HCT116 (cell line): Measurements from ENCODE around the gene NCOA1. TPM values are rescaled to one million over a fixed set of nuclear protein-coding genes. Genes with fewer than 3 reads are reported as not detected.

Experiments
- ATAC-seq: fragments of 200-7000 bp; cut with Tn5 transposase; 2 replicates; pipeline ENCODE4 v1.9.1; 2020; ENCODE audit warnings: mild to moderate bottlenecking, moderate library complexity
- BruUV-seq: library from RNA; stranded (reverse); fragments of 400-500 nt; replicated peaks from 2 replicates; lab custom pipeline; 2021; lab: Mats Ljungman, UMichigan
- CTCF ChIA-PET: fragments of 300-600 bp; sonication (Branson Sonifier 250); formaldehyde crosslinking; loops from one replicate; lab custom pipeline; 2021; ENCODE audit warnings: antibody characterized with exemption; lab: Charles Lee
- POLR2A ChIA-PET: fragments of 300-600, 350-600 bp; sonication (Branson Sonifier 250); formaldehyde crosslinking; loops from one replicate; lab custom pipeline; 2021; ENCODE audit warnings: antibody characterized with exemption; lab: Charles Lee
- RAD21 ChIA-PET, 2 experiments: fragments of 300-600 bp; sonication (Branson Sonifier 250); formaldehyde crosslinking; loops; one replicate each; lab custom pipeline; 2023; ENCODE audit warnings: low total read pairs in 2 of 2; ENCODE audit not compliant: uncharacterized antibody in 2 of 2, unreplicated experiment in 2 of 2, low non-redundant PET in 1 of 2; lab: Charles Lee
- DNase-seq: peaks from one replicate; pipeline ENCODE4 v3.0.0-alpha.2; 2010; ENCODE audit warnings: low read depth, low spot score
- H2AFZ ChIP-seq: fragments of 200-600 bp; shearing (Covaris generic), sonication (generic); 2 replicates; pipeline ENCODE4 v1.6.1; 2017; ENCODE audit warnings: low read depth, mixed run types, mixed read lengths, antibody characterized with exemption, low read length; ENCODE audit not compliant: poor library complexity, severe bottlenecking
- H3K27ac ChIP-seq: 2 replicates; pipeline ENCODE4 v1.5.1; 2012; ENCODE audit warnings: low read depth, low read length
- H3K27me3 ChIP-seq: fragments of 200-600 bp; sonication (generic); 2 replicates; pipeline ENCODE4 v1.6.1; 2016; ENCODE audit warnings: mixed run types, low read length, mixed read lengths; ENCODE audit not compliant: insufficient read depth
- H3K36me3 ChIP-seq, 2 experiments: fragments of 200-500 bp in 1 of 2; fragments of 200-600 bp in 1 of 2; sonication (Bioruptor generic) in 1 of 2; sonication (generic) in 1 of 2; 2 replicates each; pipeline versions ENCODE4 v1.5.1 to v1.6.1; 2014 to 2016; ENCODE audit warnings: low read length in 2 of 2, inconsistent platforms in 1 of 2, mixed read lengths in 1 of 2, mixed run types in 1 of 2; ENCODE audit not compliant: insufficient read depth in 2 of 2, control insufficient read depth in 1 of 2
- H3K4me1 ChIP-seq, 2 experiments: fragments of 200-600 bp in 1 of 2; sonication (generic) in 1 of 2; 2 replicates each; pipeline versions ENCODE4 v1.5.1 to v1.6.1; 2012 to 2017; ENCODE audit warnings: low read length in 2 of 2, inconsistent platforms in 1 of 2, mild to moderate bottlenecking in 1 of 2, mixed read lengths in 1 of 2, mixed run types in 1 of 2, moderate library complexity in 1 of 2; ENCODE audit not compliant: insufficient read depth in 2 of 2, control insufficient read depth in 1 of 2
- H3K4me2 ChIP-seq: fragments of 200-600 bp; sonication (generic); 2 replicates; pipeline ENCODE4 v1.6.1; 2017; ENCODE audit warnings: mixed run types, low read length, mixed read lengths
- H3K4me3 ChIP-seq, 2 experiments: fragments of 200-600 bp in 1 of 2; sonication (generic) in 1 of 2; replicated peaks in 1 of 2; 2 replicates each; pipeline ENCODE4 v1.5.1; 2011 to 2016; ENCODE audit warnings: low read length in 2 of 2, control low read depth in 1 of 2, low read depth in 1 of 2, mild to moderate bottlenecking in 1 of 2, mixed read lengths in 1 of 2, mixed run types in 1 of 2
- H3K79me2 ChIP-seq: fragments of 200-600 bp; sonication (generic); 2 replicates; pipeline ENCODE4 v1.6.1; 2017; ENCODE audit warnings: mild to moderate bottlenecking, mixed run types, low read length, moderate library complexity, mixed read lengths; ENCODE audit not compliant: insufficient read depth
- H3K9ac ChIP-seq: fragments of 200-600 bp; sonication (generic); 2 replicates; pipeline ENCODE4 v1.6.1; 2016; ENCODE audit warnings: low read length, mixed read lengths
- H3K9me2 ChIP-seq: fragments of 200-600 bp; sonication (generic), shearing (Covaris generic); 2 replicates; pipeline ENCODE4 v1.6.1; 2017; ENCODE audit warnings: mixed run types, mild to moderate bottlenecking, moderate library complexity; ENCODE audit not compliant: insufficient read depth
- H3K9me3 ChIP-seq, 2 experiments: fragments of 200-500 bp in 1 of 2; fragments of 200-600 bp in 1 of 2; sonication (Bioruptor generic) in 1 of 2; sonication (generic) in 1 of 2; 2 replicates each; pipeline ENCODE4 v1.6.1; 2014 to 2017; ENCODE audit warnings: low read length in 2 of 2, mixed read lengths in 2 of 2, inconsistent platforms in 1 of 2, low read depth in 1 of 2, mild to moderate bottlenecking in 1 of 2, mixed run types in 1 of 2, moderate library complexity in 1 of 2; ENCODE audit not compliant: control insufficient read depth in 1 of 2, insufficient read depth in 1 of 2
- H4K20me1 ChIP-seq: fragments of 200-600 bp; sonication (generic), shearing (Covaris generic); 2 replicates; pipeline ENCODE4 v1.6.1; 2017; ENCODE audit warnings: mixed run types, mild to moderate bottlenecking, moderate library complexity; ENCODE audit not compliant: insufficient read depth
- CEBPB ChIP-seq: IDR thresholded peaks from 2 replicates; pipeline ENCODE4 v1.6.1; 2012; ENCODE audit warnings: low read depth
- EGR1 ChIP-seq: IDR thresholded peaks from 2 replicates; pipeline ENCODE4 v1.6.1; 2012; ENCODE audit warnings: low read depth
- ELF1 ChIP-seq: IDR thresholded peaks from 2 replicates; pipeline ENCODE4 v1.6.1; 2012; ENCODE audit warnings: low read depth, borderline replicate concordance
- FOSL1 ChIP-seq: IDR thresholded peaks from 2 replicates; pipeline ENCODE4 v1.6.1; 2012; ENCODE audit warnings: low read depth
- JUND ChIP-seq: IDR thresholded peaks from 2 replicates; pipeline ENCODE4 v1.6.1; 2012
- POLR2A ChIP-seq: IDR thresholded peaks from 2 replicates; pipeline ENCODE4 v1.7.0; 2011; ENCODE audit warnings: borderline replicate concordance; ENCODE audit not compliant: insufficient read depth, insufficient read length; ENCODE audit errors: extremely low read depth
- POLR2AphosphoS5 ChIP-seq: IDR thresholded peaks from 2 replicates; pipeline ENCODE4 v1.6.1; 2011; ENCODE audit warnings: mild to moderate bottlenecking, low read depth, low read length, moderate library complexity
- SIN3A ChIP-seq: IDR thresholded peaks from 2 replicates; pipeline ENCODE4 v1.6.1; 2012; ENCODE audit warnings: low read depth
- TCF7L2 ChIP-seq: IDR thresholded peaks from 2 replicates; pipeline ENCODE4 v1.7.0; 2011; ENCODE audit warnings: borderline replicate concordance, inconsistent platforms; ENCODE audit not compliant: insufficient read depth, insufficient read length; ENCODE audit errors: extremely low read depth
- YY1 ChIP-seq: IDR thresholded peaks from 2 replicates; pipeline ENCODE4 v1.6.1; 2011; ENCODE audit warnings: low read length, low read depth, moderate library complexity, mild to moderate bottlenecking; ENCODE audit not compliant: insufficient replicate concordance; ENCODE audit errors: extremely low read depth
- ZFX ChIP-seq: fragments of 450-650 bp; IDR thresholded peaks from 2 replicates; pipeline ENCODE4 v1.6.1; 2017
- intact Hi-C: fragments of 100-400 bp; cut with micrococcal nuclease; formaldehyde crosslinking; loops from 2 replicates; pipeline ENCODE4 v1.10.0; 2022
- total RNA-seq: library from RNA; stranded (reverse); gene quantifications from one replicate; pipeline ENCODE4 v1.2.1, GENCODE V29; 2021; ENCODE audit not compliant: unreplicated experiment
- TF ChIP-seq, protein P1 (sequence below): IDR thresholded peaks from 2 replicates; pipeline ENCODE4 v1.6.1; 2012
- TF ChIP-seq, protein P2 (sequence below): IDR thresholded peaks from 2 replicates; pipeline ENCODE4 v1.6.1; 2011; ENCODE audit warnings: mild to moderate bottlenecking, low read length, moderate library complexity; ENCODE audit not compliant: insufficient replicate concordance; ENCODE audit errors: extremely low read depth
- TF ChIP-seq, protein P3 (sequence below): IDR thresholded peaks from 2 replicates; pipeline ENCODE4 v1.6.1; 2012
- TF ChIP-seq, protein P4 (sequence below), 3 experiments: fragments of 200-600 bp in 1 of 3; sonication (generic) in 1 of 3; IDR thresholded peaks in 2 of 3; conservative IDR thresholded peaks in 1 of 3; 2 replicates each; pipeline ENCODE4 v1.5.1; 2012 to 2017; ENCODE audit warnings: low read depth in 2 of 3, low read length in 2 of 3, antibody characterized with exemption in 1 of 3, borderline replicate concordance in 1 of 3, control low read depth in 1 of 3, mild to moderate bottlenecking in 1 of 3, mixed read lengths in 1 of 3, mixed run types in 1 of 3, moderate library complexity in 1 of 3; ENCODE audit not compliant: insufficient read depth in 1 of 3

Gene NCOA1
- total RNA-seq, 1 experiment from 2014 or later: 10.4 TPM

DNA sequence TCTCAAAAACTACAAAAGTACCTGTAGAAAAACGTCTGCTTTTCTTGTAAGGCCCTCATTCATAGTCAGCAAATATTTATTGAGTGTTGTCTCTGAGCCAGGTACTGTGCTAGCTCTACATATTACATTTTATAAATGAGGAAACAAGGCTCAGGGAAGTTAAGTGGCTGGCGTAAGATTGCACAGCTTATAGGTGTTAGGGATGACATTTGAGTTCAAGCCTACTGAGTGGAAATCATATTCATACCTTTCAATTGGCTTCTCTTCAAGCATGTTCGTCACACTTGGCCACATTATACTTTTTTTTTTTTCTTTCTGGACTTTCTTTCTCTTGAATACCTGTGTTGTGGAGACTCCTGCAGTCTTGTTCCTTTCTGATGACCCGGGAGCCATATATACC, 5.9 kb downstream of the NCOA1 start:
- Histone ChIP-seq H3K27ac (no peak overlapping the region), H3K9me2 (no peaks in the 10 kb centered on the region), H3K27me3 (peaks cover 3% of the 10 kb centered on the region; the same call in 1 of the 2 replicates), H2AFZ (no peak overlapping the region), H3K9me3 (no peaks in the 10 kb centered on the region), H4K20me1 (no peaks in the 10 kb centered on the region), H3K4me1 (peaks cover 0 to 8% of the 10 kb centered on the region in 2 experiments; a peak in 2 of 4 replicates), H3K36me3 (no peaks in the 10 kb centered on the region), H3K4me3 (no peak overlapping the region), H3K79me2 (0 out of 2 replicates have a peak, but pooled peaks cover 3% of the 10 kb centered on the region), H3K4me2 (no peak overlapping the region), H3K9ac (no peak overlapping the region)
- ChIA-PET POLR2A (no interaction called here), CTCF (no interaction called here), RAD21 (no interaction called here)
- DNase-seq (no peak), ATAC-seq (no peak)
- BruUV-seq: no TSS peak
- intact Hi-C loops: no loop called here
- TF ChIP-seq JUND (no peak), FOSL1 (no peak), ZFX (no peak), POLR2A (no peak), YY1 (no peak), SIN3A (no peak), CEBPB (no peak), EGR1 (no peak), TCF7L2 (no peak), ELF1 (no peak), POLR2AphosphoS5 (no peak)
- TF ChIP-seq, protein P1, sequence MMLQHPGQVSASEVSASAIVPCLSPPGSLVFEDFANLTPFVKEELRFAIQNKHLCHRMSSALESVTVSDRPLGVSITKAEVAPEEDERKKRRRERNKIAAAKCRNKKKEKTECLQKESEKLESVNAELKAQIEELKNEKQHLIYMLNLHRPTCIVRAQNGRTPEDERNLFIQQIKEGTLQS: no peak
- TF ChIP-seq, protein P2, sequence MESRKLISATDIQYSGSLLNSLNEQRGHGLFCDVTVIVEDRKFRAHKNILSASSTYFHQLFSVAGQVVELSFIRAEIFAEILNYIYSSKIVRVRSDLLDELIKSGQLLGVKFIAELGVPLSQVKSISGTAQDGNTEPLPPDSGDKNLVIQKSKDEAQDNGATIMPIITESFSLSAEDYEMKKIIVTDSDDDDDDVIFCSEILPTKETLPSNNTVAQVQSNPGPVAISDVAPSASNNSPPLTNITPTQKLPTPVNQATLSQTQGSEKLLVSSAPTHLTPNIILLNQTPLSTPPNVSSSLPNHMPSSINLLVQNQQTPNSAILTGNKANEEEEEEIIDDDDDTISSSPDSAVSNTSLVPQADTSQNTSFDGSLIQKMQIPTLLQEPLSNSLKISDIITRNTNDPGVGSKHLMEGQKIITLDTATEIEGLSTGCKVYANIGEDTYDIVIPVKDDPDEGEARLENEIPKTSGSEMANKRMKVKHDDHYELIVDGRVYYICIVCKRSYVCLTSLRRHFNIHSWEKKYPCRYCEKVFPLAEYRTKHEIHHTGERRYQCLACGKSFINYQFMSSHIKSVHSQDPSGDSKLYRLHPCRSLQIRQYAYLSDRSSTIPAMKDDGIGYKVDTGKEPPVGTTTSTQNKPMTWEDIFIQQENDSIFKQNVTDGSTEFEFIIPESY: no peak
- TF ChIP-seq, protein P3, sequence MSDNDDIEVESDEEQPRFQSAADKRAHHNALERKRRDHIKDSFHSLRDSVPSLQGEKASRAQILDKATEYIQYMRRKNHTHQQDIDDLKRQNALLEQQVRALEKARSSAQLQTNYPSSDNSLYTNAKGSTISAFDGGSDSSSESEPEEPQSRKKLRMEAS: no peak
- TF ChIP-seq, protein P4, sequence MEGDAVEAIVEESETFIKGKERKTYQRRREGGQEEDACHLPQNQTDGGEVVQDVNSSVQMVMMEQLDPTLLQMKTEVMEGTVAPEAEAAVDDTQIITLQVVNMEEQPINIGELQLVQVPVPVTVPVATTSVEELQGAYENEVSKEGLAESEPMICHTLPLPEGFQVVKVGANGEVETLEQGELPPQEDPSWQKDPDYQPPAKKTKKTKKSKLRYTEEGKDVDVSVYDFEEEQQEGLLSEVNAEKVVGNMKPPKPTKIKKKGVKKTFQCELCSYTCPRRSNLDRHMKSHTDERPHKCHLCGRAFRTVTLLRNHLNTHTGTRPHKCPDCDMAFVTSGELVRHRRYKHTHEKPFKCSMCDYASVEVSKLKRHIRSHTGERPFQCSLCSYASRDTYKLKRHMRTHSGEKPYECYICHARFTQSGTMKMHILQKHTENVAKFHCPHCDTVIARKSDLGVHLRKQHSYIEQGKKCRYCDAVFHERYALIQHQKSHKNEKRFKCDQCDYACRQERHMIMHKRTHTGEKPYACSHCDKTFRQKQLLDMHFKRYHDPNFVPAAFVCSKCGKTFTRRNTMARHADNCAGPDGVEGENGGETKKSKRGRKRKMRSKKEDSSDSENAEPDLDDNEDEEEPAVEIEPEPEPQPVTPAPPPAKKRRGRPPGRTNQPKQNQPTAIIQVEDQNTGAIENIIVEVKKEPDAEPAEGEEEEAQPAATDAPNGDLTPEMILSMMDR (IDR thresholded peaks at IDR 0.05 in 2 of 3, conservative IDR thresholded peaks at IDR 0.05 in 1 of 3; ENCODE audit: borderline replicate concordance in 1 of 3, insufficient read depth in 1 of 3, low read depth in 2 of 3, low read length in 2 of 3): no peak
